Peyer's patch (tissue), 4 donors: ENCODE results near the gene SNRNP25. TPM values are rescaled to one million over a fixed set of nuclear protein-coding genes. Genes with fewer than 3 reads are reported as not detected.

ENCODE experiments used
- DNase-seq, 3 donors: peaks; one replicate each; pipeline ENCODE4 v3.0.0-alpha.2; 2017 to 2019
- H3K27ac ChIP-seq, 4 donors: fragments of 200-600 bp; sonication (generic); one replicate each; pipeline ENCODE4 v1.5.1; 2016 to 2019
- H3K27me3 ChIP-seq, 2 donors: fragments of 200-600 bp; sonication (generic); one replicate each; pipeline ENCODE4 v1.5.1; 2019
- H3K36me3 ChIP-seq, 3 donors: fragments of 200-600 bp; sonication (generic); one replicate each; pipeline ENCODE4 v1.5.1; 2016 to 2019
- H3K4me1 ChIP-seq, 4 donors: fragments of 200-600 bp; sonication (generic); one replicate each; pipeline ENCODE4 v1.5.1; 2016 to 2019
- H3K4me3 ChIP-seq, 4 donors: fragments of 200-600 bp; sonication (generic); 1 replicate in 3 of 4; 2 replicates in 1 of 4; pipeline ENCODE4 v1.5.1; 2016 to 2019; ENCODE audit warnings: mild to moderate bottlenecking in 1 of 4
- H3K9me3 ChIP-seq, 4 donors: fragments of 200-600 bp; sonication (generic); one replicate each; pipeline ENCODE4 v1.5.1; 2016 to 2019; ENCODE audit warnings: mild to moderate bottlenecking in 1 of 4
- POLR2A ChIP-seq, 2 donors: fragments of 450-650 bp; IDR thresholded peaks; one replicate each; pipeline ENCODE4 v1.5.1; 2017; ENCODE audit warnings: antibody characterized with exemption in 2 of 2, mild to moderate bottlenecking in 2 of 2, moderate library complexity in 2 of 2
- total RNA-seq, 4 donors: library from RNA; depleted of rRNA; stranded (reverse); fragments of >200 nt; gene quantifications; one replicate each; pipeline ENCODE4 v1.1.0, GENCODE V29; 2016
- TF ChIP-seq, protein P1 (sequence below), 6 experiments: fragments of 450-650 bp in 4 of 6; fragments of 200-600 bp in 2 of 6; sonication (generic) in 1 of 6; IDR thresholded peaks; one replicate each; pipeline ENCODE4 v1.5.1; 2017 to 2019; ENCODE audit warnings: antibody characterized with exemption in 6 of 6, mild to moderate bottlenecking in 3 of 6, moderate library complexity in 1 of 6

SNRNP25 gene
- total RNA-seq, 4 donors from 2014 or later, result 8.7 to 17.6 (median 14.4) TPM

DNA sequence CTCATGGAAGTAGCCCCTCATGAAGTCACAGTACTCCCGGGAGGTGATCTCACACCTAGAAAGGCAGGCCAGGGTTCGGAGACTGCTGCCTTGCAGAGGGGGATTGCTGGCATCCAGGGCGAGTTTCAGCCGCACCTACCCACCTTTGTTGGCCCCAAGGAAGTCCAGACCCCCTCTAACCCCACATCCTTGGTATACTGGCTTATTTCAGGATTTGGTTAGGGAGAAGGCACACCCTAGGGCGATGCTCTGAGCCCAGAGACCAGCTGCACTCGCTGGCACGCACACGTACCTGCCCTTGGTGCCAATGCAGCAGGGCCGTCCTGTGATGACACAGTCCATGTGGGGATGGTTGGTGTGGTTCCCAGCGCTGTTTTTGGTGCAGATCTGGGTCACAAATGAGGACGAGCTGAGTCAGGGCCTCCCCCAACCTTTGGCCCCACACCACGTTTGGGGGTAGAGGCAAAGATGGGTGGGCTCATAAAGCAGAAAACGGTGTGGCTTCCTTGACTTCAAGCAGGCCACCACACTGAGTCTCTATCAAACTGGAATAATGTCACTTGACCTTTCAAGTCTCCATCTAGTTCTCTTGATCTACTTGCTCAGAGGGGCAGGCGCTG, 5.9 kb downstream of the SNRNP25 start:
- Histone ChIP-seq H3K4me3 (no peak overlapping the region), H3K27ac (no peak overlapping the region), H3K4me1 (peaks cover 0 to 2% (median under 1%) of the 10 kb centered on the region in 4 donors), H3K9me3 (no peaks in the 10 kb centered on the region), H3K27me3 (no peaks in the 10 kb centered on the region), H3K36me3 (peaks cover 0 to 86% (median 0%) of the 10 kb centered on the region in 3 donors)
- DNase-seq, result no peak
- TF ChIP-seq, protein P1, sequence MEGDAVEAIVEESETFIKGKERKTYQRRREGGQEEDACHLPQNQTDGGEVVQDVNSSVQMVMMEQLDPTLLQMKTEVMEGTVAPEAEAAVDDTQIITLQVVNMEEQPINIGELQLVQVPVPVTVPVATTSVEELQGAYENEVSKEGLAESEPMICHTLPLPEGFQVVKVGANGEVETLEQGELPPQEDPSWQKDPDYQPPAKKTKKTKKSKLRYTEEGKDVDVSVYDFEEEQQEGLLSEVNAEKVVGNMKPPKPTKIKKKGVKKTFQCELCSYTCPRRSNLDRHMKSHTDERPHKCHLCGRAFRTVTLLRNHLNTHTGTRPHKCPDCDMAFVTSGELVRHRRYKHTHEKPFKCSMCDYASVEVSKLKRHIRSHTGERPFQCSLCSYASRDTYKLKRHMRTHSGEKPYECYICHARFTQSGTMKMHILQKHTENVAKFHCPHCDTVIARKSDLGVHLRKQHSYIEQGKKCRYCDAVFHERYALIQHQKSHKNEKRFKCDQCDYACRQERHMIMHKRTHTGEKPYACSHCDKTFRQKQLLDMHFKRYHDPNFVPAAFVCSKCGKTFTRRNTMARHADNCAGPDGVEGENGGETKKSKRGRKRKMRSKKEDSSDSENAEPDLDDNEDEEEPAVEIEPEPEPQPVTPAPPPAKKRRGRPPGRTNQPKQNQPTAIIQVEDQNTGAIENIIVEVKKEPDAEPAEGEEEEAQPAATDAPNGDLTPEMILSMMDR (IDR thresholded peaks at IDR 0.05), result no peak
- no peak for TF ChIP-seq POLR2A (IDR thresholded peaks at IDR 0.05)

DNA sequence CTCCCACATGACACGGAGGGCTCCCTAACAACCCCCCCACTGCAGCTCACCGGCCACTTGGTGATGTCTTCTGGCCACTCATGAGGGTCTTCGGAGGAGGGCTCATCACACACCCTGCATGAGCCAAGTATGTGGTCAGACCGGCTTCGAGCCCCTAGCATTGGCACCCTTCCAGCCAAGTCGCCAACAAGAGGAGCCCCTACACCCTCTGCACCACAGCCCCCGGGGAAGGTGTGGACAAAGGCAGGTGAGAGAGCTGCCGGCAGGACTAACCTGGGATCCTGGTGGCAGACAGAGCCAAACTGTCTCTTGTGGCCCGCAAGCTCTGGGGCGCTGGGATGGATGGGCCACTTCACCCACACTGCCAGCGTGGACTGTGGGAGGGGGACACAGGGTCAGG, 6.5 kb downstream of the SNRNP25 start:
- H3K4me1 ChIP-seq, result no peaks in the 10 kb centered on the region
- H3K36me3 ChIP-seq, result peaks cover 0 to 87% (median 0%) of the 10 kb centered on the region in 3 donors
- H3K4me3 ChIP-seq, result no peak overlapping the region
- H3K27me3 ChIP-seq, result no peaks in the 10 kb centered on the region
- no peaks in the 10 kb centered on the region for H3K9me3 ChIP-seq
- TF ChIP-seq, protein P1 (IDR thresholded peaks at IDR 0.05), result no peak
- TF ChIP-seq POLR2A (IDR thresholded peaks at IDR 0.05), result no peak
- DNase-seq, result no peak
- no peak overlapping the region for H3K27ac ChIP-seq

DNA sequence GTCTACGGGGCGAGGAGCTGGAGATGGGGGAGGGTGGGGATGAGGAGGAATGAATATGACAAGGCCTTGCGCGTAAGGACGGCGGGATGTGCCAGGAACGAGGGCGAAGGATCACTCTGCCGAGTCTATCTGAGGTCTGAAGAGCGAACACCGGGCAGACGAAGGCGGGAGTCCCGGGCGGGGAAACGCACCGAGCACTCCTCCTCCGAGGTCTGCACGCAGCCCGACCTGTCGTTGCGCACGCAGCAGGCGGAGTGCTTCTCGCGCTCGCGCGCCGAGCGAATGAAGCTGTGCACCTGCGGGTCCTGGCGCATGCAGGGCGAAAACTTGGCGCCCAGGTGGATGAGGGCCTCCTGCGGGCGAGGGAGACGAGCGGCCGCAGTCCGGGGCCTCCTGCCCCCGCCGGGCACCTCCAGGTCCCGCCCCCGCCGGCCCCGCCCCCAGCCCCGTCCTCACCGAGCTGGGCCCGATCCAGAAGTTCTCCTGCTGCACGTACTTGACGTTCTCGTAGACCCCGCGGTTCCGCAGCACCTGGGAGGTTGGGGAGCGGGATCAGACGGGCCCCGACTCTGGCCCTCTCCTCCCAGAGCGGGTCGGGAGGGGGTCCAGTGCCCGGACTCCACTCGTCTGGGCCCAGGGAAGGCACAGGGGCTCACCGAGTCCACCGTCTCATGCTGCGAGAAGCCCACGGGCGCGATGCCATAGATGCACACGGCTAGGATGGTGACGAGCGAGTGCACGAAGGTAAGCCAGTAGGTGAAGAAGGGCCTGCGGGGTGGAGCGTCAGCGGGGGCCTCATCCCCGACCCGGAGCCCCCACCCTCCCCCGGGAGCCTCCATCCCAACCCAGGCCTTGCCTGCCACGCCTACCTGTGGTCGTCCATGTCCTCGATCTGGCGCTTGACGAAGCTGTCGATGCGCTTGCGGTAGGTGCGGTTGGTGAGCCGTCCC, 7.6 kb downstream of the SNRNP25 start:
- Histone ChIP-seq H3K4me1 (peaks cover 0 to 8% (median 0%) of the 10 kb centered on the region in 4 donors), H3K27me3 (no peaks in the 10 kb centered on the region), H3K9me3 (no peaks in the 10 kb centered on the region), H3K4me3 (no peak overlapping the region), H3K27ac (no peak overlapping the region), H3K36me3 (peaks cover 0 to 77% (median 0%) of the 10 kb centered on the region in 3 donors)
- TF ChIP-seq, protein P1 (IDR thresholded peaks at IDR 0.05), result no peak
- TF ChIP-seq POLR2A (IDR thresholded peaks at IDR 0.05), result no peak
- peak in 1 of 3 donors; percentile 44 for DNase-seq

DNA sequence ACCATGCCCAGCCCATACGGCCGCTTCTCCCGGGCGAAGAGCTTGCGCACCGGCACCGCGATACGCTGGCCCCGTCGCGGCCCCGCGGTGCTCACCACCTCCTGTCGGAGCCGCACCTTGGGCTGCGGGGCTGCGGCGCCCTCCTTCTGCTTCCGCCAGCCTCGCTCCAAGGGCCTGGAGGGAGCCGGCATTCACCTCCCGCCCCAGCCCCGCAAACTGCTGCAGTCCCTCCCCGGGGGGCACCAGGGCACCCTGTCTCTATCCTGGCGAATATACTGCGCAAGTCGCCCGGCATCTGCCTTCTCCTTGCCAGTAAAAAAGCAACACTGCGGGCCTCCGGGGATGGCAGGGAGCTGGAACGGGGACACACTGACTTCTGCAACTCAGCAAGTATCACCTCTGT, 8.3 kb downstream of the SNRNP25 start:
- peak in 1 of 3 donors; percentile 28 for DNase-seq
- Histone ChIP-seq H3K36me3 (peaks cover 0 to 71% (median 0%) of the 10 kb centered on the region in 3 donors), H3K4me1 (peaks cover 0 to 9% (median 0%) of the 10 kb centered on the region in 4 donors), H3K9me3 (no peaks in the 10 kb centered on the region), H3K27me3 (no peaks in the 10 kb centered on the region), H3K27ac (no peak overlapping the region), H3K4me3 (no peak overlapping the region)
- TF ChIP-seq, protein P1 (IDR thresholded peaks at IDR 0.05), result no peak

DNA sequence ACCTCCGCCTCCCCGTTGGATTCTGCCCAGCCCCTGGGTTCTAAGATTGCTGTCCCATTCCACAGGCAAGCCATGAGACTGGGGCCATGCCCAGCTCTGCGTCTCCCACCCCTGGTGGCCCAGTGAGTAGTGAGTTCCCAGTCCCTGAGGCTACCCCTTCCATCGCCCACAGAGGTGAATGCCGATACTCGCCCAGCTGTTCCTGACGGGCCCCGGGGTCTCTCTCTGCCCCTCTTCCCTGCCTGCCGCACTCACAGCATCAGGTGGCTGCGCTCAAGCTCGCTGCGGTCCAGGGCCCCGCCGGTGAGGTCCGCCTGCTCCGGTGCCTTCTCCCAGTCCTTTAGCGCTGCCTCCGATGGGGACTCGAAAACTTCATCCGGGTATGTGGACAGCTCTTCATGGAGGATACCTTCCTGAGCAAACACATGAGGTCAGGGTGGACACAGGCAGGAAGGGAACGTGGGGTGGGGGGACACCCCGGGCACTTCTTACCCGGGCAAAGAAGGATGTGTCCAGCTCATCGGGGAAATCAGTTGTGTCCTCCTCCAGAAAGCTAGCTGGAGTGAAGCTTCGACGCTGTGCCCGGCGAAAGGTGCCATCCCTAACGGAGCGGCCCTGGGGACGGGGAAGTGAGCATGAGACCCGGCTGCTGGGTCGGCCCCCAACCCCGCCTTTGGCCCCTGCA, 8.8 kb downstream of the SNRNP25 start:
- peaks cover 0 to 9% (median 0%) of the 10 kb centered on the region in 4 donors for H3K4me1 ChIP-seq
- H3K27me3 ChIP-seq, result no peaks in the 10 kb centered on the region
- H3K9me3 ChIP-seq, result no peaks in the 10 kb centered on the region
- no peak overlapping the region for H3K27ac ChIP-seq
- no peak for TF ChIP-seq POLR2A (IDR thresholded peaks at IDR 0.05)
- TF ChIP-seq, protein P1 (IDR thresholded peaks at IDR 0.05), result no peak
- H3K36me3 ChIP-seq, result peaks cover 0 to 65% (median 0%) of the 10 kb centered on the region in 3 donors
- DNase-seq, result peak in 1 of 3 donors; percentile 46
- H3K4me3 ChIP-seq, result no peak overlapping the region
